GM19240 (cell line): ENCODE data around the gene SLC16A14.
A peak's percentile ranks its signal among the peaks of the same experiment; 100 is the strongest.
"Not testable (repeated sequence)": the region's sequence is repeated elsewhere in the genome, so short reads cannot be mapped to it uniquely, and the experiment has no call there.

Experiments used
- DNase-seq: peaks from one replicate; pipeline ENCODE4 v3.0.0; 2011; ENCODE audit warnings: low spot score; ENCODE audit not compliant: insufficient read length

The SLC16A14 gene, protein sequence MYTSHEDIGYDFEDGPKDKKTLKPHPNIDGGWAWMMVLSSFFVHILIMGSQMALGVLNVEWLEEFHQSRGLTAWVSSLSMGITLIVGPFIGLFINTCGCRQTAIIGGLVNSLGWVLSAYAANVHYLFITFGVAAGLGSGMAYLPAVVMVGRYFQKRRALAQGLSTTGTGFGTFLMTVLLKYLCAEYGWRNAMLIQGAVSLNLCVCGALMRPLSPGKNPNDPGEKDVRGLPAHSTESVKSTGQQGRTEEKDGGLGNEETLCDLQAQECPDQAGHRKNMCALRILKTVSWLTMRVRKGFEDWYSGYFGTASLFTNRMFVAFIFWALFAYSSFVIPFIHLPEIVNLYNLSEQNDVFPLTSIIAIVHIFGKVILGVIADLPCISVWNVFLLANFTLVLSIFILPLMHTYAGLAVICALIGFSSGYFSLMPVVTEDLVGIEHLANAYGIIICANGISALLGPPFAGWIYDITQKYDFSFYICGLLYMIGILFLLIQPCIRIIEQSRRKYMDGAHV

DNA sequence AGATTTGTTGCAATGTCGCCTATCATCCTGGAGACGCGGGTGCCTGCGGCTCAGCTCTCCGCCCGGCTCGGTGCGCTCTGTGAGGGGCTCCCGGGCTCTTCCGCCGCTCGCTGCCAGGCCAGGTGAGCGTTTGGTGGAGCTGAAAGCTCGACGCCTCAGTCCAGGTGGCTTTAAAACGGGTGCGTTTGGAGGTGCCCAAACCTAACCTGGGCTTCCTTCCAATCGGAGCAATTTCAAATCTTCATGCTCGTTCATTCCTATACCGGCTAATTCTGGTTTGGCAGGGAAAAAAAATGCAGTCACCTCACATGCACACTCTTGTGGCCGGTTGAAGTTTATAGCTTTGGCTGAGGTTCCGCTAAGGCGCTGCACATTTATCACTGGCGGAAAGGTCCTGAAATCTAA lies at the start of gene SLC16A14:
SLC16A14 (minus strand) TSS at position 274 of the 405 bp plus-strand sequence. CDS start 9,572 bp downstream, outside the sequence.
- DNase-seq = no peak

DNA sequence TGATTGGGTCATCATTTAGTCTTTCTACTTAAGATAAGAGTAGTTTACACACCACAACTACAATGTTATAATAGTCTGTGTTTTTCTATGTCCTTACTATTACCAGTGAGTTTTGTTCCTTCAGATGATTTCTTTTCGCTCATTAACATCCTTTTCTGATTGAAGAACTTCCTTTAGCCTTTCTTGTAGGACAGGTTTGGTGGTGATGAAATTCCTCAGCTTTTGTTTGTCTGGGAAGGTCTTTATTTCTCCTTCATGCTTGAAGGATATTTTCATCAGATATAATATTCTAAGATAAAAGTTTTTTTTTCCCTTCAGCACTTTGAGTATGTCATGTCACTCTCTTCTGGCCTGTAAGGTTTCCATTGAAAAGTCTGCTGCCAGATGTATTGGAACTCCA lies 38.0 kb upstream of the SLC16A14 start:
- no peak for DNase-seq

DNA sequence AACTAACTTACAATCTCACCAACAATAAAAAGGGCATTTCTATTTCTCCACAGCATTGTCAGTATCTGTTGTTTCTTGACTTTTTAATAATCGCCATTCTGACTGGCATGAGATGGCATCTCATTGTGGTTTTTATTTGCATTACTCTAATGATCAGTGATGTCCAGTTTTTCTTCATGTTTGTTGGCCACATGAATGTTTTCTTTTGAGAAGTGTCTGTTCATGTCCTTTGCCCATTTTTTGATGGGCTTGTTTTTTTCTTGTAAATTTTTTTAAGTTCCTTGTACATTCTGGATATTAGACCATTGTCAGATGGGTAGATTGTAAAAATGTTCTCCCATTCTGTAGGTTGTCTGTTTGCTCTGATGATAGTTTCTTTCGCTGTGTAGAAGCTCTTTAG lies 33.2 kb upstream of the SLC16A14 start:
- not testable (repeated sequence) for DNase-seq

DNA sequence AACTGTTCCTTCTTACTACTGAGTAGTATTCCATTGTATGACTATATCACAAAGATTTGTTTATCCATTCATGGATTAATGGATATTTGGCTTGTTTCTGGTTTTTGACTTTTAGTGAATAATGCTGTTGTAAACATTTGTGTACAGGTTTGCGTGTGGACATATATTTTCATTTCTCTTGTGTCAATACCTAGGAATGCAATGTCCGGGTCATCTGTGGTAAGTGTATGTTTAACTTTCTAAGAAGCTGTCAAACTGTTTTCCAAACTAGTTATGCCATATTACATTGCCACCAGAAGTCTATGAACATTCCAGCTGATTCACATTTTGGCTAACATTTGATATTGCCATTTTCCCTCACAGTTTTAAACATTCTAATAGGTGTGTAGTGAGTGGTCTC lies 29.1 kb upstream of the SLC16A14 start:
- DNase-seq = no peak

DNA sequence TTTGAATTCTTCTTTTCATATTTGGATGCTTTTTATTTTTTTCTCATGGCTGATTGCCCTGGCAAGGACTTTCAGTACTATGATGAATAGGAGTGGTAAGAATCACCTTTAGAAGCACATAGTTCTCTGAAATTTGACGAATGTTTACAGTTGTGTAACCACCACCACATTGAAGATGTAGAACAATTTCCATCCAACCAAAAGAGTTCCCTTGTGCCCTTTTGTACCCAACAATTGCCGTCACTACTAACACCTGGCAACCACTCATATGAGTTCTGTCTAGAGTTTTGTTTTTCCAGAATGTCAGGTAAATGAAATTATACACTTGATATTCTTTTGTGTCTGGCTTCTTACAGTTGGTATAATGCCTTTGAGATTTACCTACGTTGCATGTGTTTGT lies 28.7 kb upstream of the SLC16A14 start:
- DNase-seq = no peak

DNA sequence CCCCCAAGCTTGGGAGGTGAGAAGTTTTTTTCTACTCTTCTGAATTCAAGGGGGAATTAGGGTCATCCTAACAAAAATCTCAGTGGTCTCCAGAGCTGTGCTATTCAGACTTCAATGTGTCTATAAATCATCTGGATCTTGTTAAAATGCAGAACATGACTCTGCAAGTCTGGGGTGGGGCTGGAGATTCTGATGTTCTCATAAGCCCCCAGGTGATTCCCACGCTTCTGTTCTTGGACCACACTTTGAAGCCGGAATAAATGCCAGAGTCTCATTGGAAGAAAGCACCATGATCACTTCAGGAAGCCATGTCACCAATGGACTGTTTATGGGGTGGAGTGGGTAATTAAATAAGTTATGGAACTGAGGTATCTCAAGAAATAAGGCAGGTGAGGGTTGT lies 22.2 kb upstream of the SLC16A14 start:
- DNase-seq = no peak

DNA sequence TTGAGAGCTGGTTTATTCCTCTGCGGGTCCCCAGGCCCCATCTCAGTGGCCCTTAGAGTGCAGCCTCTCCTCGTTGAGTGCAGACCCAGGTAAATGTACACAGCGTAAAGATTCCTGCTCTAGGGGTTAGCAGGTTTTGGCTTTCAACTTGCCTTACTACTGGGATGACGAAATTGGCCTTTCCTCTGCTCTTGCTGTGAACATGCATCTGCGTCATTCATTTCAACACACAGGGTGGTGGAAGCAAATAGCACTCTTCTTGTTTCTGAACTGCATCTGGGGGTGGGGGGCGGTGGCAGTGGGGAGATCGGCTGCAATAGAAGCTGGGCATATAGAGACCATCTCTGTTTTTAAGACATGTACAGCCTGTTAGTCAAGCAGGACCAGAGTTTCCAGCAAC lies 16.5 kb upstream of the SLC16A14 start:
- DNase-seq = no peak

DNA sequence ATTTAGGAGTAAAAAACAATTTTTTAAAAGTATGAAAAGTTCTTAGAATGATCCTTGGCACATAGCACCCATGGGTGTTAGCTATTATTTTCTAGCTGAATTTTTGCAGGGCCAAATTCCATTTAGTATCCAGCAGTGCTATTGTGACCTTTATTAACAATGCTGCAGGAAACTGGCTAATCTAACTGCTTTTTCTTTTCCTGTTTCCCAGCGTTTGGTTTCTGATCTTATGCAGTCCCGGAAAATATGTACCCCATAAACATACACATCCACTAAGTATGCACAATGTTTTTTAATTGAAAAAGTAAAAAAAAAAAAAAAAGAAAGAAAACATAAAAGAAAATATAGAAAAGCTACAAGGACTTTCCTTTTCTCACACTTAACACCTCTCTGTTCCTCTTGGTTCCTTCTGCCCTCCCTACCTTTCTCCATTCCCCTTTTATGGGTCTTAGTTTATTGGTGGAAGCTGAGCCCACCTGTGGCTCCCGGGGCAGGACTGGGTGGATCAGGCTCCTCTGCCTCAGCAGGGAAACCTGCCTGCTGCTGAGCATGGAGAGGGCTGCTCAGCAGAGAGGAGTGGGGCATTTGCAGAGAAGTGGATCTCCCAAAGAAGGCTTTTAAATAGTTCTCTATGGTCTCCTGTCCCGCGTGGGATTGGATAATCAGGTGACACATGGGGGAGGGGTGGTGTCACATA lies 9.3 kb upstream of the SLC16A14 start:
- no peak for DNase-seq

DNA sequence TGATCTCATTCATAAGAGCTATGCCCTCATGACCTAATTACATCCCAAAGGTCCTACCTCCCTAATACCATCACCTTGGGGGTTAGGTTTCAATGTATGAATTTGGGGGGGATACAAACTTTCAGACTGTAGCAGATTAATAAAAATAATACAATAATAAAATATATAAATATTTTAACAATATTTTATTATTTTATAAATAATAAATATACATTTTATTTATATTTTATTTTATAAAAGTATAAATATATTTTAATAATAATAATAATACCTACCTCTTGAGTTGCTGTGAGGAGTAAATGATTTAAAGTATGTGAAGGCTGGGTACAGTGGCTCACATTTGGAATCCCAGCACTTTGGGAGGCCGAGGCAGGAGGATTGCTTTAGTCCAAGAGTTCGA lies 8.1 kb upstream of the SLC16A14 start:
- no peak for DNase-seq

DNA sequence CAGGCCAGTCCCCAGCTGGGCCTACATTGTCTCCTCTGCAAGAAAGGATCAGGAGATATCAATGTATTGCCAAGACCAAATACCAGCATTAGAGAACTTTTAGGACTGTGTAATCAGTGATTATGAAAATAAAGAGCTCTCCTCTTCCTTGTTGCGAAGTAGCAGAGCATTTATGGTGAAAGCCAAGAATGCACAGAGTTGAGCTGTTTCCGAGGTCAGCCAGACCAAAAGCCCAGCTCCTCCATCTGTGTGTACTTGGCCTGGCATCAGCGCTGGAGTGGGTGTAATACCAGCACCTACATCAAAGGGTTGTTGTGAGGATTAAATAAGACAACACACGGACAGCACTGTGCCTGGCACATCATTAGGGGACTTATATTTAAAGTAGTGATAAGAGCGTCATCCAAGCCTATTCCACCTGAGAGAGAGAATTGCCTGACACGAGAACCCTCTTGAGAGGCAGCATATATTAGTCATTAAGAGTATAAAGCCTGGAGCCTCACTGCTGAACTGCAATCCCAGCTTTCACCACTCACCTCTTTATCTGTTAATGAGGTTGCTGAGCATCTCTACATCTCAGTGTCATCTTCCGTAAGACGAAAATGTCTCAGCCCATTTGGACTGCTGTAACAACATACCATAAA lies 7.4 kb upstream of the SLC16A14 start:
- DNase-seq = no peak

DNA sequence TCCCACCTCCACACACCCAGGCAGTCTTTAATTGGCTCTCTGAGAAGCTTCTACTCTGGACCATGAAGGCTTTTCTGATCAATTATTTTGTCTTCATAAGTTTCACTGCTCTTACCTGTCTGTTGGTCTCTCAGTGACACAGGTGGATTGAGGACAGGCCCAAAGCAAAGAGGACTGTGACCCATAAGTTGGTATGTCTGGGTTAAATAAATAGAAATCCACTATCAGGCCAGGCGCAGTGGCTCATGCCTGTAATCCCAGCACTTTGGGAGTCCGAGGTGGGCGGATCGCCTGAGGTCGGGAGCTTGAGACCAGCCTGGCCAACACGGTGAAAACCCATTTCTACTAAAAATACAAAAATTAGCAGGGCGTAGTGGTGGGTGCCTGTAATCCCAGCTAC lies 2.7 kb upstream of the SLC16A14 start:
- DNase-seq = no peak

DNA sequence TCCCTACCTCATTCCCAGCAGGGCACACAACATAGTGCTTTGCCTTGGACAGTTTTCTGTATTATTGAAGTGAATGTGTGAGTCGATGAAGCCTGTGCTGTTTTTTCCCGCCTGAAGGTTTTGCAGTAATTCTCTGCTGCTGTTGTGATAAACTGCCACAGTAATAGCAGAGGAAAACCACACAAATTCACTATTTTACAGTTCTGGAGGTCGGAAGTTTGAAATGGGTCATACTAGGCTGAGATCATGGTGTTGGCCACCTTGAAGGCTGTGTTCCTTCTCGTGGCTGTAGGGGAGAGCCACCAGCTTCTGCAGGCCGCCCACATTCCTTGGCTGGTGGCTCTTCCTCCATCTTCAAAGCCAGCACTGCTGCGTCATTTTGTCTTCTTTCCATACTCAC lies 678 bp upstream of the SLC16A14 start:
- no peak for DNase-seq

DNA sequence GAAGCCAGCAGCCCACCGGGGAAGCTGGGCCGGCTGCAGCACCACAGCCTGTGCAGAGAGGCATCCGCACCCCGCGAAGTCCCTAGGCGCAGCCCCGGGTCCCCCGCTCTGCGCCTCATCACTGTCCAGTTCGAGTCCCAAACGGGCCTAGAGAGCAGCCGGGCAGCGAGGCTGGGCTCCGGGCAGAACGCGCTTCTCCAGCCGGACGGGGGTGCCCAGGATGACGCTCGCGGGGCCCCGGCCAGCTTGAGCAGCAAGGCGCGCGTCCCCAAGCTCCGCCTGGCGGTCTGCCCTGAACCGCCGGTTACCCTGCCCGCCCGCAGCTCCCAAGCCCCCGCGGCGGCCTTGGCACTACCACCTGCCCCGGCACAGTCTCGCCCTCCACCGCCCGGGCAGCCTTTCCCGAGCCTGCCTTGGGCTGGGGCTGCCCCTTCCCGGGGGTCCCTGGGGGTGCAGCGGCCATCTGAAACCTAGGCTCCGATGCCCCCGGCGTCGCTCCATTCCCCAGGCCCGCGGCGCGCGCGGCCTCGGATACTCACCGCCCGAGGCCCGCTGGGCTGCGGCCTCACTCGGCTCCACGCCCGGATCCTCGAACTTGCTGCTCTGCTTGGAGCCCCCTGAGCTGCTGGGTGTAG lies 591 bp downstream of the SLC16A14 start:
- peak; percentile 10 for DNase-seq

DNA sequence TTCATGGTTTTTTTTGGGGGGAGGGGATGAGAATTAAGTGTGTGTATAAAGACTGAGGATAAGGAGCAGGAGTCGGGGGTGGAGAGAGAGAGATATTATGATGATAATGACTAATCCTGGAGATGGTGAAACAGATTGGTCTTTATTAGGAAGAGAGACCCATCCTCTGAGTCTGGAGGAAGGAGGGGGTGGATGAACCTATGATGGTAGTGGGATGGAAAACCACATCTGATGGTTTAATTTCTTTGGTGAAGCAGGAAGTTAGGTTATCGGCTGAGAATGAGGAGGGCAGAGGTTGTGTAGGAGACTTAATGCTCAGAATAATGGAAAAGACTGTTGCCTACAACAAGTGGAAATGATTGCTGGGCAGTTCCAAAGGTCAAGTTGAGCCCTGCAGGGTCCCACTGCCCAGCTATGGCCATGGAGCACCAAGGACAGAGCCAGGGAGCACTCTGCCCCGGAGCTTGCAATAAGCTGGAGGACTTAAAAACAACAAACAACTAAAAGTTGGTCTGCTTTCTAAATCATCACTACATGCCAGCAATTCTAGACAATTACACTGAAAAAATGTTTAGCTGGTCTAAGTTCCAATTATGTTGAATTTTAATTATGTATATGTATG lies 7.9 kb downstream of the SLC16A14 start:
- DNase-seq = no peak

DNA sequence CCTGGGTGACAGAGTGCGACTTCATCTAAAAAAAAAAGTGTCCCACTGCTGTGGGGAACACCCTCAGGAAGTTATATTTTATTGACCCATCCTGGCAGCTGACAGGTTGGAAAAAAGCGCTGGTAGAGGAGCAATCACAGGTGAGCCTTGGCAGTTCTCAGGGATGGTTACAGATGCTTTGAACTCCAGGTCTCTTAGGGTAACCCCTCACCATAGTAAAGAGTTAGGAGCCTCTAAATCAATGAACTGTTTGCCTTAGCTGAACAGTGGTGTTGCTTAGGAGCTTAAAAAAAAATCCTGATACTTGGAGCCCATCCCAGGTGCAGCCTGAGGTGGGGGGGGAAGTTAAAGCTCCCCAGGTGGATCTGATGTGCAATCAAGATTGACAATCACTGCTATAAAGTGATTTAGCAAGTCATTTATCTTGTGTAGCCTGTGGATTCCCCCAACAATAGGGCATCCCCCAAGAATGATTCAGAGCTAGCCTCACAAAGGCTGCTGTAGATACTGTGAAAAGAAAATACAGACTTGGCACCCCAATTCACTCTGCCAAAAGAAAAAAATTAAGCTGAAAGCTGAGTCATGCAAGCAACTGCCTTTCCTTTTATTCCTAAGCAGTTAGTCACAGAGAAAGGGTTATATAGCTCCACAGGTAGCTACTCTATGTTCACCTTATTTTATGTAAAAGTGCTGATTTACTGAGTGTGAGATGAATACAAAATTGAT lies 14.8 kb downstream of the SLC16A14 start:
- DNase-seq = no peak

DNA sequence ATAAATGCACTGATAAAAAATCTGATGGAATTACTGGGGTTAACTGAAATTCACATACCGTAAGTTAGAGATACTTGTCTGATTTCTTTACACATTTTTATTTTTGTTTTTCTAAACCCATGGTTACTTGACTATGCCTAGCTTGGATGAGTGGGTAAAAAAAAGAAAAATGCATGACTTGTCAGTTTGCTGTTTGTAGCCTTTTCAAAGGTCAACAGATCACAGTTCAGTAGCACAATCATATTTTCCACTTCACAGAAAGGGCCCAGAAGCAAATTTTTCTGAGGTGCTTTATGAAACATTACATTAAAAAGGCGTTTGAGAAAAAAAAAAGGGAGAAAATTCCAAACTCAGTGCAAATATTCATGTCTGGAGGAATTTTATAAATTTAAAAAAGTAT lies 16.4 kb downstream of the SLC16A14 start:
- DNase-seq = no peak

DNA sequence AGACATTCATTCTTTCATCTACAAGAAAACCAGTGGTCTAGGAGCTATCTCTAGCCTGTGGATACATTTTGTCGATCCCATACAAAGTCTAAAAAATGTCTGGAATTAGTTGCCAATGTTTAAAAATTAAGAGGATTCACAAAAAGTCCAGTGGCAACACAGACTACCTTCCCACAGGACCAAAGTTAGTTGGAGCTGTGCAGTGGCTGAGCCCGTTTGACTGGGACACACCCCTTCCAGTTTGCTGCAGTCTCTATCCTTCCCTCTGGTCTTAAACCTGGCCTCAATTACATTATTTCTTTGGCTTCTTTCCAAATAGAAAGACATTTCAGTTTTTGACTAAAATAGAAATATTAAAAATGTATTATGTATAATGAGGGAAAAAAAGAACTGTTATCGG lies 18.6 kb downstream of the SLC16A14 start:
- DNase-seq = no peak

DNA sequence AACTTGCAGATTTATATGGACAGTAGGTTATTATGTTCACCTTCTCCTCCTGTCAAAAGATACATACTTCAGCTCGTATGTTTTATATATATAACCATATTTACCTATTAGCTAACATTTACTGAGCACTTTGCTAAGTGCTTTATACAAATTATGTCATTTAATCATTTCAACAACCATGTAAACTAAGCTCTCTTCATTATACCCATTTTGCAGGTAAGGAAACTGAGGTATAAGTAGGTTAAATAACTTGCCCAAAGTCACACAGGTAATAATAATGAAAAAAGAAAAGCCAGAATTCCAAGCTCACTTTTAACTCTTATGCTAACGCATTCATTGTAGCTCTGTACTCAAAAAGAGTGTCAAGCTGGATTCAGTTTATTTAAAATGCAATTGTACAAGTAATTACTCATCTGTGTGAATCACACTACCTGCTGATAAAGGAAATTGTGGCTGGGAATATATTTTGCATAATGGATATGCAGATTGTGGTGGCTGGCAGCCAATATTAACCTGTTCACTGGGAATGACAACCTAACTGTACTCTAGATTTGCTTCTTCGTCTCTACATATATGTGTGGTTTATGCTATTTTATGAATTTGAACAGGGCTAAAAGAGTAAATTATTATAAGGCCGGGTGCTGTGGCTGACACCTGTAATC lies 20.6 kb downstream of the SLC16A14 start:
- DNase-seq = no peak

DNA sequence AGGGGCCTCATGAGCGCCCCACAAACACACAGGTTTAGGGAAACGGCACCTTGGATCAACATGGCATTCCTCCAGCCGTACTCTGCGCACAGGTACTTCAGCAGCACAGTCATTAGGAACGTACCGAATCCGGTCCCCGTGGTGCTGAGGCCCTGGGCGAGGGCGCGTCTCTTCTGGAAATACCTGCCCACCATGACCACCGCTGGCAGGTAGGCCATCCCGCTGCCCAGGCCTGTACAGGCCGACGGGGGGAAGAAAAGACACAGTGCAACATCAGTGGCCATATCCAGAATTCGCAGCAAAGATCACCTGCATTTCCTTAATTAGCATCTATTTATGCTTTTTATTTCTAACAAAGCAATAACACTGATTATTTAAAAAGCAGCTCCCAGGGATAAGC lies 22.2 kb downstream of the SLC16A14 start:
- DNase-seq = no peak

DNA sequence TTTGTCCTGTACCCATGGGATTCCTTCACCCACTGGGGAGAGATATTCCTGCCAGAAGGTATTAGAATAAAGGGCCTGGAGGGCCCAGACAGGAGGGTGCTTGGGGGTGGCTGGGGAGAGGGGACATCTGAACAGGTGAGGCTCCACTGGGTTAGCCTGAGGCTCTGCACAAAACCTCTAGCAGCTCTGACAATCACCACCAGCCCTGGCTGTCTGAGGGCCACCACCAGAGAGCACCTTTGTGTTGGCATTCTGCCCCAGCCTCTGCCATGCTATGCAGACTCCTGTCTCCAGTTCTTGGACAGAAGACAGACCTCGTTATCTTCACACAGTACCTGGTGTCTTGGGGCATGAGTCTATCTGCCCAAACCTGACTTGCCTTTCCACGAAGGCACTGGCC lies 25.3 kb downstream of the SLC16A14 start:
- DNase-seq = no peak
